Measurements from ENCODE around the gene C15orf40.
"Not testable (repeated sequence)": the region's sequence is repeated elsewhere in the genome, so short reads cannot be mapped to it uniquely, and the experiment has no call there.

C15orf40 gene

GRCh38 chr15:82950746-82951370 lies 60.6 kb downstream of the C15orf40 start:
- no peak for DNase-seq

GRCh38 chr15:82950295-82950694 lies 61.1 kb downstream of the C15orf40 start:
- no peak for DNase-seq

DNA sequence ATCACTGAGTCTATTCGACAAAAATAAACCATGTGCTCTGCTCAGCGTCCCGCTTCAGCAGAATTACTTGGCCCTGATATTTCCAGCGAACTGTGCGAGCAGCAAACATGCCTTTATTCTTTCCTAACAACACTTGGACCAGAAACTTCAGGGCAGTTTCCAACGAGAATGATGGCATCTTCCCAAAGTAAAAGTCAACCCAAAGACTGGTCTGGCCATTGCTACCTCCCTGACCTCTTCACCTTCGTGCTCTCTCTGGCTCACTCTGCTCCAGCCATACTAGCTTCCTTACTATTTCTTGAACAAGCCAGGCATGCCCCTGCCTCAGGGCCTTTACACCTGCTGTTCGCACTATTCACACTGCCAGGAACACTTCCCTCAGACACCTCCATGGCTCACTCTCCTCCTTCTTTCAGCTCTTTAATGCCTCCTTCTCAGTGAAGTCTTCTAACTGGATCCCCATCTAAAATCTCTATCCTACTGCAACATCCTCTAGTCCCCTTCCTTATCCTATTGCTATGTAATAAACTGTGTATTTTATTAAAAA lies 65.2 kb downstream of the C15orf40 start:
- DNase-seq, result no peak

GRCh38 chr15:82945326-82945725 lies 66.1 kb downstream of the C15orf40 start:
- no peak for DNase-seq

DNA sequence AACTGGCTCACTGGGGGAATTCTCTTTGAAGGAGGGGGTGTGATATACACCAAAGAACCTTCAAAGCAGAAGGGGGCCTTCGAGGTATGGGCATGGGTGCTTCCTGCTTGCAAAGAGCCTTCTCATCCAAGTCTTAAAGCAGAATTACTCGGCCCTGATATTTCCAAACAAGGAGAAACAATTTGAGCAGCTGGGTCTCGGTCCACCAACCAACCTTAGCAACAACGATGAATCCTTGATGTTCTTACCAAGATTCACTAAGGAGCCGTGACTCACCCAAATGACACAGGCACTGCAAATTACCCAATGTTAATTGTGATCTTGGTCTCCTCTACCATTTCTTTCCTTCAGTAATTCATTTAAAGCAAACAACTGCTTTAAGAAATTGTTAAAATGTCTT lies 66.6 kb downstream of the C15orf40 start:
- DNase-seq, result no peak

GRCh38 chr15:82944056-82944455 lies 67.4 kb downstream of the C15orf40 start:
- DNase-seq, result no peak

GRCh38 chr15:82943176-82943575 lies 68.3 kb downstream of the C15orf40 start:
- DNase-seq, result no peak

GRCh38 chr15:82942691-82943090 lies 68.7 kb downstream of the C15orf40 start:
- DNase-seq, result no peak

DNA sequence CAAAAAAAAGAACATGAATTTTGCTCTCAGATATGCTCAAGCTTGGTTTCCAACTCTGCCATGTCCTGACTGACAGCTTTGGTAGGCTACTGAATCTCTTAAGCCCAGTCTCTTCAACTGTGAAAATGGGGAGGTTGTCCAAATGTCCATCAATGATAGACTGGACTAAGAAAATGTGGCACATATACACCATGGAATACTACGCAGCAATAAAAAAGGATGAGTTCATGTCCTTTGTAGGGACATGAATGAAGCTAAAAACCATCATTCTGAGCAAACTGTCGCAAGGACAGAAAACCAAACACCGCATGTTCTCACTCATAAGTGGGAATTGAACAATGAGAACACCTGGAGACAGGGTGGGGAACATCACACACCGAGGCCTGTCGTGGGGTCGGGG lies 71.8 kb downstream of the C15orf40 start:
- DNase-seq, result not testable (repeated sequence)
